GM18870 (cell line): Measurements from ENCODE around the gene SPON1.

ENCODE experiments used
- ATAC-seq: cut with Tn5 transposase; IDR thresholded peaks from one replicate; pipeline ENCODE4 v1.9.1; 2021; ENCODE audit warnings: moderate library complexity; ENCODE audit not compliant: unreplicated experiment

The SPON1 gene

DNA sequence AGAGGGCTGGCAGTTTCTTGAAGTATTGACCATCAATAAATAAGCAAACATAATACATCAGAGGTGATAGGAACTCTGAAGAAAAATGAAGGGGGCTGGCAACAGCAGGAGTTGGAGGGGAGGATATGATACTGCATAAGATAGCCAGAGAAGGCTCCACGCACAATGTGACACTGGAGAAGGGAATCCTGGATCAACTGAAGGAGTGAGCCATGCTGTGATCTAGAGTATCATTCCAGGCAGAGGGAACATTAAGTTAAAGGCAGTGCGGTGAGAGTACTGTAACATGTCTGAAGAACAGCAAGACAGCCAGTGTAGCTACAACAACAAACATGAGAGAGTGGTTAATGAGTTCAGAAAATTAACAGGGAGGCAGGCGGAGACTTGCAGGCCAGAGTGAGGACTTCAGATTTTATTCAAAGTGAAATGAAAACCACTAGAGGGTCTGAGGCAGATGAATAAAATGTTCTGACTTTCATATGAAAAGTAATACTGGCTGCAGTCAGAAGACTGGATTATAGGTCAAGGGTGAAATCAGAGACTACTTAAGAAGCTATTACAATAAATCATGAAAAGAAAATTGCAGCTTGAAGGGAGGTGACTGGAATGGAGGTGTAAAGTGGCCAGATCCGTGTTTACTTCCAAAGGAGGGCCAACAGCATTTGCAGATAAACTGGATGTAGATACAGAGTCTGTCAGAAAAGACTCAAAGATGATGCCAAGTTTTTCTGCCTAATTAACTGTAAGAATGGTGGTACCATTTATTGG is 347.1 kb downstream of the SPON1 start:
- no peak for ATAC-seq

DNA sequence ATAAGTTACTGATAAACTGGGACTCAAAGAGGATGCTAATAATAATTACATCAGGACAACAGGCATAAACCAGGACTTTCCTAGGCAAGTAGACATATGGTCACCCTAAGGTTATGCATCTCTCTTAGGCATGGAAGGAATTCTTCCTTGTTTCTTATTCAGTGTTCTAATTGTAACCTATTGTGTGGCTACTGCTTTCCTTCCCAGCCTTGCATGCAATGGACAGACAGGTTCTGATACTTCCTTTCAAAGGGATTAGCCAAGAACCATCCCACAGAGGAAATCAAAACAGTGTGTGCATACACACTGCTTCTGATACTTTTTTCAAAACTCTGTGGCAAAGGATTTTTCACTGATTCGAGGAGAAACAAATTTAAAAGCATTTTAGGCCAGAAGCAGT is 348.2 kb downstream of the SPON1 start:
- ATAC-seq = no peak

DNA sequence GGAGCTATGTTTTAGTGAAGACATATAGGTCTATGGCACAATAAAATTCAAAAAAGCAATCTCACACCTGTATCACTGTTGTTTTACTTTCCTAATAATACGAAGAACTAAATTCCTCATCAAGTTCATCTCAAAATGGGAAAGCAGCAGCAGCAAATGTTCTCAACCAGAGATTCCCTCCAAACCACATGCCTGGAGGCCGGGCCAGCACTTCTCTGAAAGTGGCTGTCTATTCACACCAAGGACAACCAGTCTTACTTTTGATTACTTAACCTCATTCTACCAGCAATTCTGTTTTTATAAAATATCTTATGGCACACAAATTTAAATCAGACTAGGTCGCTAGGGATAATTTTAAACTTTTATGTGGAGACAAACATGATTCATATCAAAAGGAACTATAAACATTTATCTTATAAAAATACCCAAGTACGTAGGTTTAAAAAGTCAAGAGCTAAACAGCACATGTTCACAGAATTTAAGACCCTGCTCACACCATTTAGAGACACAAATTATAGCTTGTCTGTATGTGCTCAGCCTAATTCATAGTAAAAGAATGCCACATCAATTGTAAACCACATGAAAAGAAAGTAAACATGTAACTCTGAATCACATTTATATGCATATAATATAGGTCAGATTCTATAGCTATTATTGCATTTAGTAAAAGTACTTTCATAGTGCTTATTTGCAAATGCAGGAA is 350.4 kb downstream of the SPON1 start:
- ATAC-seq = no peak

DNA sequence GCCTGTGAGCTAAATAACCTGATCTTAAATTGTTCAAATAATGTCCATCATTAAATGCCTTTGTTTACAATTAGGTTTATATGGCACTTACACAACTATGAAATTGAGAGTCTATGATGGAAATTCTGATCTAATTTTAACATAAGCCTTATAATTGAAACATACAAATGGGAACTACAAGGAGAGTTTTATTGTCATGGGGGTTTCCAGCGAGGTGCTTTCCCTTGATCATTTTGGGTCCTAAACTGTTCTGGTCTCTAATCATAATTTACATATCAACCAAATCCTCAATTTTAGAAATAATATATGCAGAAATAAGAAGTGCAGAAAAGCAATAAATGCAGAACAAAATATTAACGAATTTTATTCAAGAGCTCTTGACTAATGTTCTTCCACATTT is 351.6 kb downstream of the SPON1 start:
- ATAC-seq = no peak

DNA sequence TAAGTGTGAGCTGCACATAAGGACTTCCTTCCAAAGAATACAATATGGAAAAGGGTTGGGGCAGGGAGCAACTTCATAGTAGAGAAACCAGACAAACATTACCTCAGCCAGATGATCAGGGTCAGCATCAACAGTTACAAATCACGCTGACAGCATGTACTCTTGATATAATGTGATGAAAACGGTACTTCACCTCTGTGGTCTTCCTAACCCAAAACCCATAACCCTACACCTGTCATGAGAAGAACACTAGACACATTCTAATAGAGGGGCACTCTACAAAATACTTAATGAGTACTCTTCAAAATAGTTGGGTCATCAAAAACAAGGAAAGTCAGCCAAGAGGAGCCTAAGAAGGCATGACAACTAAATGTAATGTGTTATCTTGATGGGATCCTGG is 352.6 kb downstream of the SPON1 start:
- ATAC-seq = peak; percentile 38
